NT2/D1 (cell line): ENCODE results near the gene KCNK7.

Source experiments
- SUZ12 ChIP-seq: IDR thresholded peaks from 2 replicates; pipeline ENCODE4 v1.6.1; 2011; ENCODE audit not compliant: insufficient read length, insufficient read depth; ENCODE audit errors: extremely low read depth
- YY1 ChIP-seq: IDR thresholded peaks from 2 replicates; pipeline ENCODE4 v1.6.1; 2011; ENCODE audit not compliant: insufficient read length, insufficient read depth
- ZNF274 ChIP-seq: IDR thresholded peaks from 2 replicates; pipeline ENCODE4 v1.6.1; 2011; ENCODE audit warnings: mild to moderate bottlenecking, low read depth, low read length

GRCh38 chr11:65609229-65609628, 13.6 kb upstream of the KCNK7 start:
- TF ChIP-seq ZNF274 (no peak), YY1 (no peak), SUZ12 (no peak)
